A204.1 (cell line): Measurements from ENCODE around the gene RAB7A.
"Not testable (repeated sequence)": the region's sequence is repeated elsewhere in the genome, so short reads cannot be mapped to it uniquely, and the experiment has no call there.

Source experiments
- FAIRE-seq: peaks from 2 replicates; lab custom pipeline; 2012; peaks lifted over from hg19 to GRCh38; lab: Jason Lieb, UNC

The RAB7A gene

GRCh38 chr3:128712848-128713247, 13.1 kb upstream of the RAB7A start:
- FAIRE-seq: no peak

GRCh38 chr3:128714887-128715491, 11.0 kb upstream of the RAB7A start:
- no peak for FAIRE-seq

- not testable (repeated sequence) for FAIRE-seq
Observed at GRCh38 chr3:128718892-128719291, 7.1 kb upstream of the RAB7A start.

DNA sequence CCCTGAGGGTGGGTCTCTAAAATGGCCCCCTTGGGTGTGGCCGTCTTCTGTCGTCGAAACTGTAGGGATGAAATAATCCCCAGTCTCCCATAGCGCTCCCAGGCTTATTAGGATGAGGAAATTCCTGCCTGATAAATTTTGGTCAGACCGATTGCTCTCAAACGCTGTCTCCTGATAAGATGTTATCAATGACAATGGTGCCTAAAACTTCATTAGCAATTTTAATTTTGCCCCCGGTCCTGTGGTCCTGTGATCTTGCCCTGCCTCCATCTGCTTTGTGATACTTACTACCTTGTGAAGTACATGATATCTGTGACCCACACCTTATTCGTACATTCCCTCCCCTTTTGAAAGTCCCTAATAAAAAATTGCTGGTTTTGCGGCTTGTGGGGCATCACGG, 5.1 kb upstream of the RAB7A start:
- FAIRE-seq: no peak

DNA sequence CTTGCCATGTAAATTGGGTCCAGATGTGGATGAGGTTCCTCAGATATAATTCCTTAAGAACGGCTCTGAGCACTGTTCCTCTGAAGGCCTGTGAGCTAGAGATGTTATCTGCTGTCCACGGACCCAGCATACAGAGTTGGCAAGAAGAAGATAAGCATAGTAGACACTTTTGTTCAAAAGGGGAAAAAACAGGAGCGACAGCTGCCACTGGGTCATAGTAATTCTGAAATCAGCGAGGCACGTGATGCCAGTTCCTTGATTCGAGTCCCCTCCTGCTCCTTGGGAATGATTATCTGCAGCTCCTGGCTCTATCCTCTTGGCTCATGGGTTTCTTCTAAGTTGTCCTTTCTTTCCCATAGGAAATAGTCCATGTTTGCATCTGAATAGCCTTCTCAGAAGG, 2.5 kb upstream of the RAB7A start:
- FAIRE-seq: no peak

- no peak for FAIRE-seq
Observed at GRCh38 chr3:128725547-128726022, 398 bp upstream of the RAB7A start.

- no peak for FAIRE-seq
Observed at GRCh38 chr3:128727059-128727458, 1.1 kb downstream of the RAB7A start.

GRCh38 chr3:128727485-128727884, 1.5 kb downstream of the RAB7A start:
- FAIRE-seq: no peak

DNA sequence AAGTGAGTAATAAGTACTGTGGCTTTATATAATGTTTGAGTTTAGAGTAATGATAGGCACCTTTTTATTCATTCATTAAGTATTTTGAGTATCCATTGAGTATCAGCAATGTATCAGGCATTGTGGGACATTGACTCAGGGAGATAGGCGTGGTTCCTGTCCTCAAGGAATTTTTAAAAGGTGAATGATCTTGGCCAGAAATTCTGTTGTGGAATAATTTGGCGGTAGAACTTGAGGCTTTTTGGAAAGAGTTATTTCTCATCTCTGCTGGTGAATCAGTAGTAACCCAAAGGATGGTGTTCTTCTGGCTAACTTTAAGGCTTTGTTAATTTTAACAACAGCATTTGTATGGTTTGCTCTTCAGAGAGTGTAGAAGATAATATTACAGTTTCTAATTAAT, 2.0 kb downstream of the RAB7A start:
- no peak for FAIRE-seq

DNA sequence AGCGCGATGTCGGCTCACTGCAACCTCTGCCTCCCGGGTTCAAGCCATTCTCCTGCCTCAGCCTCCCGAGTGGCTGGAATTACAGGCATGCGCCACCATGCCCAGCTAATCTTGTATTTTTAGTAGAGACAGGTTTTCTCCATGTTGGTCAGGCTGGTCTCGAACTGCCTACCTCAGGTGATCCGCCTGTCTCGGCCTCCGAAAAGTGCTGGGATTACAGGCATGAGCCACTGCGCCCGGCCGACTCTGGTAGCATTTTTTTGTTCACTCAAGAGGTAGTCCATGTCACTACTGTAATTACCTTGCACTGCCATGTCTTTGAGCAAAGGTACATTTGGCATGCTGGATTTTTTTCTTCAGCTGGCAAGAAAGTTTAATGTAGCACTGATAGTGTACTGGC, 2.5 kb downstream of the RAB7A start:
- FAIRE-seq: not testable (repeated sequence)

GRCh38 chr3:128730471-128730870, 4.5 kb downstream of the RAB7A start:
- no peak for FAIRE-seq

- no peak for FAIRE-seq
Observed at GRCh38 chr3:128734523-128735189, 8.7 kb downstream of the RAB7A start.

DNA sequence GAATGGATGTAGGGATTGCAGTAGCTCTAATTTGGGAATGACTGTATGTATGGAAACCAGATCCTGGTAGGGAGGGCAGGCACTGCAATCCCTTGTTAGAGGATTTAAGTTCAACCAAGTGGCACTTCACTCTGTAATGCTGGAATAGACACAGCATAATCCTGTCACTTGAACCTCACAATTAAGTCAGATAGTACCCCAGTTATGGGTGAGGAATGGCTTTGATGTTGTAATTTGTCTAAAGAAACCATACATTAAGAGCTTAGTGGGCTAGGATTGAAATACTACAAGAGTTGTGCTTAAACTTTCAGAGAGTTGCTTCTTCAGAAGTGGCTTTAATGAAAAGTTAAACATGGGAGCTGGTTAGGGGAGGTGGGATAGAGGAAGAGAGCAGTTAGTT, 9.3 kb downstream of the RAB7A start:
- no peak for FAIRE-seq

- no peak for FAIRE-seq
Observed at GRCh38 chr3:128735884-128736283, 9.9 kb downstream of the RAB7A start.

DNA sequence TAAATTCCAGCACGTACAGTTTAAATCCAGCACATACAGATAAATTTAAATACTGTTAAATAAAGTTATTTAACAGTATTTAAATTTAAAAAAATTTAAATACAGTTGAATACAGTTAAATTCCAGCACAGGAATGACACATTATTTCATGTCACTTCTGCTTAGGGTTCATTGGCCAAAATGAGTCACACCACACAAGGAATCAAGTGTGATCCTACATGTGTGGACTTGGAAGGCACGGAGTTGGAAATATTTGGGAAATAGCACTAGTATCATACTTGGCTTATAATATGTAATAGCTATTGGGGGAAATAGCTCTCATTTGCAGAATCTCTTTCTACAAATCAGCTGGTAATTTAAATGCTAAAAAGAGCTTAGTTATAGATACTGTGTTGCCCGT, 10.6 kb downstream of the RAB7A start:
- no peak for FAIRE-seq

- no peak for FAIRE-seq
Observed at GRCh38 chr3:128740621-128741020, 14.6 kb downstream of the RAB7A start.

- no peak for FAIRE-seq
Observed at GRCh38 chr3:128742821-128743594, 17.0 kb downstream of the RAB7A start.

DNA sequence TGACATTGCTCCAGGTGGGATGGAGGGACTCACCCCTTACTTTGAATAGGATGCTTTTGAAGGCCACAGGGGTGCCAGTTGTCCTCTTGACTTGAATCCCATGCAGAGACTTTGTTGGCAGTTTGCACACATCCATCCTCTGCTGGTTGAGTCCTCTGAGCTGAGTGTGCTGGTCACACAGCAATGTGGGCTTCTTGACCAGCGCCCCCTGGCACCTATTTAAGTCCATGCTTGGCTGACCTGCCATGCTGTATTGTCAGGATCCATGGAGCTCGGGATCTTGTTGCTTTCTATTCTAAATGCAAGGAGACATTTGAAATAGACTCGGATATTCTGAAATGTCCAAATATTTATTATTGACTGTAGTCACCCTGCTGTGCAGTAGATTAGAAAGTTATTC, 19.8 kb downstream of the RAB7A start:
- FAIRE-seq: no peak

DNA sequence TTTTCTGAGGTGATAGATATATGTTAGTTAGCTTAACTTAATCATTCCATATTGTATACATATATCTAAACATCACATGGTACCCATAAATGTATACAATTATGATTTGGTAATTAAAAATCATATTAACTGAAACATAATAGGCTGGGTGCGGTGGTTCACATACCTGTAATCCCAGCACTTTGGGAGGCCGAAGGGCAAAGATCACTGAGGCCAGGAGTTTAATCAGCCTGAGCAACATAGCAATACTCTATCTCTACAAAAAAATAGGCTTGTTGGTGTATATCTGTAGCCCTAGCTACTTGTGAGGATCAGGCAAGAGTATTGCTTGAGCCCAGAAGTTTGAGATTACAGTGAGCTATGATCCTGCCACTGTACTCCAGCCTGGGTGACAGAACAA, 20.9 kb downstream of the RAB7A start:
- no peak for FAIRE-seq

DNA sequence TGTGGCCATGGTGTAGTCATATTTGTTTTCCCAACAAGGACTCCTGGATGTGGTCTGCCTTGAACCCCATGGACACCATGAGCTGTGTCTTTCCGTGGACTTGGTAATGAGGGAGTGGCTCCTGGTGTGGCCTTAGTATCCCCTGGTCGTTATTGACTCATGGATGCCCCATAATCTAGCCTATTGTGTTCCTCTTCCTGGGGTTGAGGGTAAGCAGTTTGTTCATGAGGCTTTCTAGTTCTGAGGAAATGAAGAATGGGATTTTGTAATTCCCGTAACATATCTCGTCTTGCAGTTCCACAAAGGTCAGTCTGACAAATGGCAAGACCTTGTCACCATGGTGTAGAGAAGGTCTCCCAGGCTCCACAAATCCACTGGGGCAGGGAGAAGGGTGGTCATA, 22.6 kb downstream of the RAB7A start:
- FAIRE-seq: no peak

DNA sequence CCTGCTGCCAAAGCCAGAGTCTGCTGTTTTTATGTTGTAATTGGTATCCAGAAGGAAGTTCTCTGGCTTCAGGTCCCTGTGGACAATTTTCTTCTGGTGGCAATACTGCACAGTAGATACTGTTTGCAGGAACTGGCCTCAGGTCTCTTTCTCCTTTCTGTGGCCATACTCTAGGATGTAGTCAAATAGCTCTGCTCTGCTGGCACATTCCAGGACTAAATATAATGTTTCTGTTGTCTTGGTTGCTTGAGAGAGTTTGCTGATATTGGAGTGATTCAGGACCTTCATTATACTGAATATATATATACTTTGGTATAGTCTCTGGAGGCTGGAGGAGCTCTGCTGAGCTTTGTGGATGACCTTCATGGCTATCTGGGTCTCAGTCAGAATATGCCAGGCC, 23.1 kb downstream of the RAB7A start:
- FAIRE-seq: no peak

DNA sequence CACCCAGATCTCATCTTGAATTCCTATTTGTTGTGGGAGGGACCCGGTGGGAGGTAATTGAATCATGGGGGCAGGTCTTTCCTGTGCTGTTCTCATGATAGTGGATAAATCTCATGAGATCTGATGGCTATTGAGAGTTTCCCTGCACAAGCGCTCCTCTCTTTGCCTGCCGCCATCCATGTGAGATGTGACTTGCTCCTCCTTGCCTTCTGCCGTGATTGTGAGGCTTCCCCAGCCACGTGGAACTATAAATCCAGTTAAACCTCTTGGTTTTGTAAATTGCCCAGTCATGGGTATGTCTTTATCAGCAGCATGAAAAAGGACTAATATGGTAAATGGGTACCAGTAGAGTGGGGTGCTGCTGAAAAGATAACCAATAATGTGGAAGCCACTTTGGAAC, 23.6 kb downstream of the RAB7A start:
- not testable (repeated sequence) for FAIRE-seq

DNA sequence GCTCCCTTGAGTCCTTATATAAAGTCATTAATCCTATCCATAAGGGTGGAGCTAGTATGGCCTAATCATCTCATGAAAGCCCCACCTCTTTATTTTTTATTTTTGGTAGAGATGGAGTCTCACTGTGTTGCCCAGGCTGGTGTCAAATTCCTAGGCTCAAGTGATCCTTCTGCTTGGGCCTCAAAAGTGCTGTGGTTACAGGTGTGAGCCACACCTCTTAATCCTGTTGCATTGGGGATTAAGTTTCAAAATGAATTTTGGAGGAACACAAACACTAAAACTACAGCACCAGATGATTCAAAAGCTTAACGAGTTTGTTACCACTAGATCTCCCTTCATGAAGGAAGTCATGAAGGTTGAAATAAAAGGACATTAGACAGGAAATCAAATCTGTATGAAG, 27.7 kb downstream of the RAB7A start:
- FAIRE-seq: no peak

DNA sequence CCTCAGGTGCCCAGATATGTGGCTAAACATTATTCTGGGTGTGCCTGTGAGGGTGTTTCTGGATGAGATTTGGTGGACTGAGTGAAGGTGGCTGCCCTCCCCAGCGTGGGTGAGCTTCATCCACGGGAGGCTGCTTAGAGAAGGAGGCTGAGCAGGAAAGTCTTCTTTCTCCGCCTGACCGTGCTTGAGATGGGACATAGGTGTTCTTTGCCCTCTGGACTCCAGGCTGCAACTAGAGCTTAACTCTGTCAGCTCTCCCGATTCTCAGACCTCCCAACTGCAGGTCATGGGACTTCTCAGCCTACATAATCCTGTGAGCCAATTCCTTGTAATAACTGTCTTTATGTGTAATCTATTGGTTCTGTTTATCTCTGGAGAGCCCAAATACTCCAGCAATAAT, 34.1 kb downstream of the RAB7A start:
- FAIRE-seq: no peak
